ENCODE measurements around the gene TTLL7. TPM values are rescaled to one million over a fixed set of nuclear protein-coding genes. Genes with fewer than 3 reads are reported as not detected.

The TTLL7 gene
- total and polyA plus RNA-seq, 9 of the 15 experiments (the other 6 are each of a cell fraction or from before 2014, with no cell fraction given) = 0.63 to 2.6 (median 1.7) TPM

DNA sequence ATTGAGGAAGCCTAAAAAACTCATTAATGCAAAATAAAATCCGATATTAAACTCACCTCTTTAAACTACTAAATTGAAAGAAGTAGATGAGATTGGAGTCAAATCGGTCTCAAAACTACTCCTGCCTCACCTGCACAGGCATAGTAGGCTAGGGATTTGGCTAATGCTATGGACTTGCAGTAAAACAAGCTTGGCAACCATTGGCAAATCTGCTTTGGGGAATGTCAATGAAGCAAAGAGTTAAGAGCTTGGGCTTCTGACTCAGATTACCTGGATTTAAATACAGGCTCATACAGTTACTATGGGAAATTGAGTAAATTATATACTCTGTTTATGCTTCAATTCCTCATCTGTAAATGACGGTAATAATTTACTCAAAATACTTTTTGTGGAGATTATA, 111.4 kb downstream of the TTLL7 start (continued):
- TF ChIP-seq FOXO4 (CRISPR knock-in tag; IDR thresholded peaks at IDR 0.05) = no peak

DNA sequence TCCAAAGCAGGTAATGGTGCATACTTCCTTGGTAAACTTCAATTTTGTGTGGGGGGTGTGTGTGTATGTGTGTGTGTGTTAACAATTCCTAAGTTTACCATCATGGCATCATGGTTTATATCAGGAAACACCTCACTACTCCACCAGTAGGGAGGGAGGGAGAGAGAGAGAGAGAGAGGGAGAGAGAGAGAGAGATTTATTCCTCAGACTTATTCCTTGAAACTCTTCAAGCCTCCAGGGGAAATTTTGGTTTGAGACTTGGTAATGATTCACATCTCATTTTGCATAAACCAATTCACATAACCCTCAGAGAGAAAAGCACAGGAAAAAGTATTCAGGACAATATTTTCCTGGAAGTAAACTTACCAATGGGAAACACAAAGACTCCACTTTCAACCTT, 115.0 kb downstream of the TTLL7 start:
- H3K79me2 ChIP-seq (ENCODE audit: control insufficient read depth, insufficient read depth, low read length) = no peaks in the 10 kb centered on the region
- DNase-seq (ENCODE audit: extremely low read depth in 1 of 4, low spot score in 3 of 4) (no peak), FAIRE-seq (no peak), ATAC-seq (no peak)
- no TSS peak for BruUV-seq (replicated peaks)
- H3K36me3 ChIP-seq (ENCODE audit: control insufficient read depth, insufficient read depth, low read length) = no peaks in the 10 kb centered on the region
- H3K9me3 ChIP-seq (replicated peaks; ENCODE audit: control insufficient read depth, insufficient read depth, low read depth, low read length) = no peaks in the 10 kb centered on the region
- no peak overlapping the region for H3K27ac ChIP-seq (ENCODE audit: extremely low read depth, low read depth, low read length)
- no peak overlapping the region for H3K4me3 ChIP-seq
- no peak overlapping the region for H2AFZ ChIP-seq (ENCODE audit: low read depth, low read length)
- H4K20me1 ChIP-seq (replicated peaks; ENCODE audit: control insufficient read depth, insufficient read depth, low read length) = no peaks in the 10 kb centered on the region
- in situ Hi-C loops (cut with MboI) = no loop called here
- H3K4me1 ChIP-seq (replicated peaks in 1 of 2; ENCODE audit: control insufficient read depth in 2 of 2, insufficient read depth in 2 of 2, low read length in 2 of 2) = no peaks in the 10 kb centered on the region
- ChIA-PET POLR2A (interaction anchor here (0.5 kb wide), 1 partner anchor 445 kb away, joined by 3 read pairs; no protein-coding TSS in a partner anchor), CTCF (ENCODE audit: low intra/inter-chr PET ratio) (no interaction called here)
- intact Hi-C loops (cut with micrococcal nuclease) = no loop called here
- no peaks in the 10 kb centered on the region for H3K9me1 ChIP-seq (ENCODE audit: control insufficient read depth, insufficient read depth, low read length)
- H3K4me2 ChIP-seq (ENCODE audit: insufficient read depth, low read length) = no peak overlapping the region
- H3K27me3 ChIP-seq (ENCODE audit: control insufficient read depth in 2 of 2, insufficient read depth in 2 of 2, low read length in 2 of 2) = no peaks in the 10 kb centered on the region
- H3K9ac ChIP-seq (ENCODE audit: insufficient read depth in 1 of 2, low read depth in 2 of 2, low read length in 2 of 2) = no peak overlapping the region
- TF ChIP-seq SETDB1 (IDR thresholded peaks at IDR 0.05; ENCODE audit: low read length) (no peak), NFE2 (IDR thresholded peaks at IDR 0.05; ENCODE audit: low read depth) (no peak), ZNF75A (CRISPR knock-in tag; IDR thresholded peaks at IDR 0.05) (no peak), TBP (optimal IDR thresholded peaks at IDR 0.05; ENCODE audit: low read depth, low read length) (no peak), NEUROD1 (IDR thresholded peaks at IDR 0.05; ENCODE audit: borderline replicate concordance, low read depth, low read length, partially characterized antibody) (no peak), ZNF143 (CRISPR knock-in tag; IDR thresholded peaks at IDR 0.05) (no peak), BCOR (IDR thresholded peaks at IDR 0.05) (no peak), NFYB (IDR thresholded peaks at IDR 0.05; ENCODE audit: extremely low read depth, insufficient read length) (no peak), DACH1 (IDR thresholded peaks at IDR 0.05; ENCODE audit: partially characterized antibody) (no peak), CSDE1 (IDR thresholded peaks at IDR 0.05) (no peak), YBX1 (IDR thresholded peaks at IDR 0.05) (no peak), CBFA2T2 (conservative IDR thresholded peaks at IDR 0.05) (no peak), KDM1A (IDR thresholded peaks at IDR 0.05) (no peak), RFX7 (CRISPR knock-in tag; IDR thresholded peaks at IDR 0.05) (no peak), GMEB1 (CRISPR knock-in tag; IDR thresholded peaks at IDR 0.05) (no peak)
- TF ChIP-seq, protein P1, sequence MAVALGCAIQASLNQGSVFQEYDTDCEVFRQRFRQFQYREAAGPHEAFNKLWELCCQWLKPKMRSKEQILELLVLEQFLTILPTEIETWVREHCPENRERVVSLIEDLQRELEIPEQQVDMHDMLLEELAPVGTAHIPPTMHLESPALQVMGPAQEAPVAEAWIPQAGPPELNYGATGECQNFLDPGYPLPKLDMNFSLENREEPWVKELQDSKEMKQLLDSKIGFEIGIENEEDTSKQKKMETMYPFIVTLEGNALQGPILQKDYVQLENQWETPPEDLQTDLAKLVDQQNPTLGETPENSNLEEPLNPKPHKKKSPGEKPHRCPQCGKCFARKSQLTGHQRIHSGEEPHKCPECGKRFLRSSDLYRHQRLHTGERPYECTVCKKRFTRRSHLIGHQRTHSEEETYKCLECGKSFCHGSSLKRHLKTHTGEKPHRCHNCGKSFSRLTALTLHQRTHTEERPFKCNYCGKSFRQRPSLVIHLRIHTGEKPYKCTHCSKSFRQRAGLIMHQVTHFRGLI (CRISPR knock-in tag; IDR thresholded peaks at IDR 0.05) = no peak
- TF ChIP-seq, protein P2, sequence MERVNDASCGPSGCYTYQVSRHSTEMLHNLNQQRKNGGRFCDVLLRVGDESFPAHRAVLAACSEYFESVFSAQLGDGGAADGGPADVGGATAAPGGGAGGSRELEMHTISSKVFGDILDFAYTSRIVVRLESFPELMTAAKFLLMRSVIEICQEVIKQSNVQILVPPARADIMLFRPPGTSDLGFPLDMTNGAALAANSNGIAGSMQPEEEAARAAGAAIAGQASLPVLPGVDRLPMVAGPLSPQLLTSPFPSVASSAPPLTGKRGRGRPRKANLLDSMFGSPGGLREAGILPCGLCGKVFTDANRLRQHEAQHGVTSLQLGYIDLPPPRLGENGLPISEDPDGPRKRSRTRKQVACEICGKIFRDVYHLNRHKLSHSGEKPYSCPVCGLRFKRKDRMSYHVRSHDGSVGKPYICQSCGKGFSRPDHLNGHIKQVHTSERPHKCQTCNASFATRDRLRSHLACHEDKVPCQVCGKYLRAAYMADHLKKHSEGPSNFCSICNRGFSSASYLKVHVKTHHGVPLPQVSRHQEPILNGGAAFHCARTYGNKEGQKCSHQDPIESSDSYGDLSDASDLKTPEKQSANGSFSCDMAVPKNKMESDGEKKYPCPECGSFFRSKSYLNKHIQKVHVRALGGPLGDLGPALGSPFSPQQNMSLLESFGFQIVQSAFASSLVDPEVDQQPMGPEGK (CRISPR knock-in tag; IDR thresholded peaks at IDR 0.05; ENCODE audit: borderline replicate concordance) = no peak
